Endodermal cell (in vitro differentiated cells): ENCODE results near the gene KLHL24. TPM values are rescaled to one million over a fixed set of nuclear protein-coding genes. Genes with fewer than 3 reads are reported as not detected.

Source experiments
- DNase-seq: peaks from one replicate; pipeline ENCODE4 v3.0.0-alpha.2; 2017
- H3K27ac ChIP-seq: 2 replicates; pipeline ENCODE4 v1.5.1; 2013; ENCODE audit warnings: mild to moderate bottlenecking, low read depth, low read length, moderate library complexity
- H3K27me3 ChIP-seq: 2 replicates; pipeline ENCODE4 v1.6.1; 2013; ENCODE audit warnings: mild to moderate bottlenecking, low read length, moderate library complexity; ENCODE audit not compliant: insufficient read depth, control insufficient read depth, poor library complexity, severe bottlenecking
- H3K36me3 ChIP-seq: 2 replicates; pipeline ENCODE4 v1.7.0; 2013; ENCODE audit warnings: mild to moderate bottlenecking, low read length, moderate library complexity; ENCODE audit not compliant: control insufficient read depth, insufficient read depth
- H3K4me1 ChIP-seq: one replicate; pipeline ENCODE4 v1.7.0; 2013; ENCODE audit warnings: low read length; ENCODE audit not compliant: control insufficient read depth, insufficient read depth
- H3K4me3 ChIP-seq: 2 replicates; pipeline ENCODE4 v1.5.1; 2013; ENCODE audit warnings: mild to moderate bottlenecking, low read length, moderate library complexity
- H3K9ac ChIP-seq: 2 replicates; pipeline ENCODE4 v1.6.1; 2013; ENCODE audit warnings: mild to moderate bottlenecking, low read length, moderate library complexity; ENCODE audit not compliant: poor library complexity, severe bottlenecking; ENCODE audit errors: extremely low read depth
- H3K9me3 ChIP-seq: 2 replicates; pipeline ENCODE4 v1.6.1; 2013; ENCODE audit warnings: mild to moderate bottlenecking, low read length, moderate library complexity; ENCODE audit not compliant: control insufficient read depth
- H3K27ac Mint-ChIP-seq: 2 replicates; pipeline ENCODE4 v1.8.0; 2020; ENCODE audit warnings: mixed read lengths
- H3K27me3 Mint-ChIP-seq: 2 replicates; pipeline ENCODE4 v1.8.0; 2021; ENCODE audit warnings: mild to moderate bottlenecking, mixed read lengths; ENCODE audit not compliant: insufficient read depth
- H3K36me3 Mint-ChIP-seq: 2 replicates; pipeline ENCODE4 v1.8.0; 2020; ENCODE audit warnings: low read depth, mixed read lengths
- H3K4me1 Mint-ChIP-seq: 2 replicates; pipeline ENCODE4 v1.8.0; 2020; ENCODE audit warnings: mixed read lengths
- H3K4me3 Mint-ChIP-seq: 2 replicates; pipeline ENCODE4 v1.8.0; 2020; ENCODE audit warnings: mild to moderate bottlenecking, moderate library complexity, mixed read lengths
- H3K9me3 Mint-ChIP-seq: 2 replicates; pipeline ENCODE4 v1.8.0; 2020; ENCODE audit warnings: mild to moderate bottlenecking, mixed read lengths
- WGBS, 2 experiments: methylation state at CpG; one replicate each; pipeline versions ENCODE4 v1.1.5 to v1.1.7; 2013; ENCODE audit warnings: missing lambda C conversion rate in 2 of 2, mixed read lengths in 1 of 2; ENCODE audit not compliant: insufficient coverage in 1 of 2, insufficient read length in 1 of 2; 5-methylcytosine and 5-hydroxymethylcytosine counted together
- total RNA-seq, 2 donors: library from RNA; stranded (reverse); fragmentation: NEBNext Ultra II Directional in 1 of 2; extraction: Animal tissue kit (Norgen Biotek cat#: 25700) in 1 of 2; gene quantifications; 2 replicates in 1 of 2; 3 replicates in 1 of 2; pipeline ENCODE4 v1.2.1, GENCODE V29; 2021
- TF ChIP-seq, protein P1 (sequence below): fragments of 200-600 bp; sonication (generic); conservative IDR thresholded peaks from 2 replicates; pipeline ENCODE4 v1.5.0; 2021; ENCODE audit warnings: antibody characterized with exemption, mild to moderate bottlenecking

The KLHL24 gene
- total RNA-seq, 2 donors from 2014 or later, result 29.9 to 39.9 TPM

GRCh38 chr3:183662099-183662498 lies 26.7 kb downstream of the KLHL24 start:
- Mint-ChIP-seq H3K4me1 (no peaks in the 10 kb centered on the region), H3K27me3 (no peaks in the 10 kb centered on the region), H3K36me3 (peaks cover 57% of the 10 kb centered on the region), H3K4me3 (no peak overlapping the region), H3K27ac (no peak overlapping the region), H3K9me3 (peaks cover 15% of the 10 kb centered on the region)
- H3K27ac ChIP-seq, result no peak overlapping the region
- no peak for DNase-seq
- H3K27me3 ChIP-seq, result no peaks in the 10 kb centered on the region
- H3K4me1 ChIP-seq, result no peaks in the 10 kb centered on the region
- no peak overlapping the region for H3K4me3 ChIP-seq
- no peak overlapping the region for H3K9ac ChIP-seq
- TF ChIP-seq, protein P1, sequence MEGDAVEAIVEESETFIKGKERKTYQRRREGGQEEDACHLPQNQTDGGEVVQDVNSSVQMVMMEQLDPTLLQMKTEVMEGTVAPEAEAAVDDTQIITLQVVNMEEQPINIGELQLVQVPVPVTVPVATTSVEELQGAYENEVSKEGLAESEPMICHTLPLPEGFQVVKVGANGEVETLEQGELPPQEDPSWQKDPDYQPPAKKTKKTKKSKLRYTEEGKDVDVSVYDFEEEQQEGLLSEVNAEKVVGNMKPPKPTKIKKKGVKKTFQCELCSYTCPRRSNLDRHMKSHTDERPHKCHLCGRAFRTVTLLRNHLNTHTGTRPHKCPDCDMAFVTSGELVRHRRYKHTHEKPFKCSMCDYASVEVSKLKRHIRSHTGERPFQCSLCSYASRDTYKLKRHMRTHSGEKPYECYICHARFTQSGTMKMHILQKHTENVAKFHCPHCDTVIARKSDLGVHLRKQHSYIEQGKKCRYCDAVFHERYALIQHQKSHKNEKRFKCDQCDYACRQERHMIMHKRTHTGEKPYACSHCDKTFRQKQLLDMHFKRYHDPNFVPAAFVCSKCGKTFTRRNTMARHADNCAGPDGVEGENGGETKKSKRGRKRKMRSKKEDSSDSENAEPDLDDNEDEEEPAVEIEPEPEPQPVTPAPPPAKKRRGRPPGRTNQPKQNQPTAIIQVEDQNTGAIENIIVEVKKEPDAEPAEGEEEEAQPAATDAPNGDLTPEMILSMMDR, result no peak
- peaks cover 15% of the 10 kb centered on the region for H3K9me3 ChIP-seq
- WGBS, 2 experiments, result 93 to 100% methylated on average over 1 to 3 of the region's 3 CpGs
- H3K36me3 ChIP-seq, result peaks cover 38% of the 10 kb centered on the region

- Mint-ChIP-seq H3K4me1 (no peaks in the 10 kb centered on the region), H3K27ac (no peak overlapping the region), H3K27me3 (no peaks in the 10 kb centered on the region), H3K9me3 (peaks cover 16% of the 10 kb centered on the region), H3K36me3 (peaks cover 61% of the 10 kb centered on the region), H3K4me3 (no peak overlapping the region)
- Histone ChIP-seq H3K27me3 (no peaks in the 10 kb centered on the region), H3K9me3 (peaks cover 19% of the 10 kb centered on the region), H3K36me3 (peaks cover 40% of the 10 kb centered on the region), H3K27ac (no peak overlapping the region), H3K9ac (no peak overlapping the region), H3K4me3 (no peak overlapping the region), H3K4me1 (no peaks in the 10 kb centered on the region)
- 93 to 95% methylated on average over 2 to 3 of the region's 3 CpGs for WGBS, 2 experiments
- TF ChIP-seq, protein P1, result no peak
- no peak for DNase-seq
These were observed 29.5 kb downstream of the KLHL24 start for GRCh38 chr3:183664913-183665381.

- DNase-seq, result no peak
- Histone ChIP-seq H3K9me3 (no peaks in the 10 kb centered on the region), H3K9ac (no peak overlapping the region), H3K36me3 (no peaks in the 10 kb centered on the region), H3K4me1 (no peaks in the 10 kb centered on the region), H3K27me3 (no peaks in the 10 kb centered on the region), H3K27ac (no peak overlapping the region), H3K4me3 (no peak overlapping the region)
- no peaks in the 10 kb centered on the region for H3K27me3 Mint-ChIP-seq
- WGBS, 2 experiments, result 97% methylated on average over 3 of the region's 3 CpGs; no CpG with 5 or more reads in 1 of the 2 experiments
- H3K27ac Mint-ChIP-seq, result no peak overlapping the region
- TF ChIP-seq, protein P1, result no peak
- H3K36me3 Mint-ChIP-seq, result peaks cover 1% of the 10 kb centered on the region
- H3K9me3 Mint-ChIP-seq, result no peaks in the 10 kb centered on the region
- H3K4me3 Mint-ChIP-seq, result no peak overlapping the region
- H3K4me1 Mint-ChIP-seq, result no peaks in the 10 kb centered on the region
These were observed 44.6 kb downstream of the KLHL24 start for GRCh38 chr3:183680061-183680460.
